GM23248 (cell line): ENCODE results near the gene BSPRY. TPM values are rescaled to one million over a fixed set of nuclear protein-coding genes. Genes with fewer than 3 reads are reported as not detected.

Experiments
- DNase-seq: peaks from one replicate; pipeline ENCODE4 v3.0.0-alpha.2; 2015
- H2AFZ ChIP-seq: fragments of 200-600 bp; sonication (generic); 2 replicates; pipeline ENCODE4 v1.6.1; 2016; ENCODE audit warnings: antibody characterized with exemption
- H3F3A ChIP-seq: fragments of 200-600 bp; sonication (generic); 2 replicates; pipeline ENCODE4 v1.6.1; 2016; ENCODE audit warnings: mild to moderate bottlenecking, antibody characterized with exemption, mixed run types; ENCODE audit not compliant: insufficient read depth
- H3K27ac ChIP-seq: fragments of 200-600 bp; sonication (generic); 2 replicates; pipeline ENCODE4 v1.5.1; 2016; ENCODE audit warnings: mild to moderate bottlenecking
- H3K27me3 ChIP-seq: fragments of 200-600 bp; sonication (generic); replicated peaks from 2 replicates; pipeline ENCODE4 v1.6.1; 2016; ENCODE audit warnings: mild to moderate bottlenecking; ENCODE audit not compliant: insufficient read depth
- H3K36me3 ChIP-seq: fragments of 200-600 bp; sonication (generic); 2 replicates; pipeline ENCODE4 v1.6.1; 2016; ENCODE audit warnings: low read depth, mild to moderate bottlenecking
- H3K4me1 ChIP-seq: fragments of 200-600 bp; sonication (generic); 2 replicates; pipeline ENCODE4 v1.6.1; 2016; ENCODE audit warnings: mild to moderate bottlenecking; ENCODE audit not compliant: insufficient read depth
- H3K4me2 ChIP-seq: fragments of 200-600 bp; sonication (generic); one replicate; pipeline ENCODE4 v1.6.1; 2016; ENCODE audit warnings: mild to moderate bottlenecking; ENCODE audit not compliant: unreplicated experiment
- H3K4me3 ChIP-seq: fragments of 200-600 bp; sonication (generic); 2 replicates; pipeline ENCODE4 v1.5.1; 2016; ENCODE audit warnings: mild to moderate bottlenecking
- H3K79me2 ChIP-seq: fragments of 200-600 bp; sonication (generic); 2 replicates; pipeline ENCODE4 v1.6.1; 2016; ENCODE audit warnings: mild to moderate bottlenecking; ENCODE audit not compliant: insufficient read depth
- H3K9ac ChIP-seq: fragments of 200-600 bp; sonication (generic); 2 replicates; pipeline ENCODE4 v1.6.1; 2016; ENCODE audit warnings: mild to moderate bottlenecking
- H3K9me2 ChIP-seq: fragments of 200-600 bp; sonication (generic); 2 replicates; pipeline ENCODE4 v1.6.1; 2016; ENCODE audit warnings: mixed run types, mild to moderate bottlenecking, moderate library complexity; ENCODE audit not compliant: insufficient read depth
- H3K9me3 ChIP-seq: fragments of 200-600 bp; sonication (generic); one replicate; pipeline ENCODE4 v1.6.1; 2017; ENCODE audit warnings: low read depth
- H4K20me1 ChIP-seq: fragments of 200-600 bp; sonication (generic); 2 replicates; pipeline ENCODE4 v1.6.0; 2016; ENCODE audit not compliant: insufficient read depth
- EZH2 ChIP-seq: fragments of 200-600 bp; sonication (generic); IDR thresholded peaks from 2 replicates; pipeline ENCODE4 v1.6.1; 2018; ENCODE audit warnings: antibody characterized with exemption, mild to moderate bottlenecking; ENCODE audit not compliant: insufficient read depth, poor library complexity, severe bottlenecking
- EZH2phosphoT487 ChIP-seq: fragments of 200-600 bp; sonication (generic); IDR thresholded peaks from 2 replicates; pipeline ENCODE4 v1.6.1; 2018; ENCODE audit warnings: antibody characterized with exemption, moderate library complexity, mild to moderate bottlenecking, low read depth; ENCODE audit not compliant: insufficient read depth
- WGBS, 2 experiments: methylation state at CpG; one replicate each; pipeline ENCODE4 v1.1.6; 2015 to 2017; ENCODE audit warnings: low lambda C conversion rate in 2 of 2, low coverage in 1 of 2; ENCODE audit errors: missing lambda C conversion rate in 2 of 2; 5-methylcytosine and 5-hydroxymethylcytosine counted together
- in situ Hi-C: fragments of 300-500 bp; cut with MboI; formaldehyde crosslinking; loops from 2 replicates; pipeline ENCODE4 v1.15.0; 2020
- polyA plus RNA-seq: library from polyadenylated mRNA; unstranded; fragments of >200 nt; fragmentation: Nextera tagmentation; extraction: Ambion mirVana; gene quantifications from 2 replicates; pipeline ENCODE4 v1.2.1, GENCODE V29; 2016
- total RNA-seq: library from RNA; depleted of rRNA; stranded (reverse); fragments of >200 nt; shearing (Covaris generic); gene quantifications from 2 replicates; pipeline ENCODE4 v1.2.3, GENCODE V29; 2014

BSPRY gene
- total and polyA plus RNA-seq, 2 experiments from 2014 or later: not detected

DNA sequence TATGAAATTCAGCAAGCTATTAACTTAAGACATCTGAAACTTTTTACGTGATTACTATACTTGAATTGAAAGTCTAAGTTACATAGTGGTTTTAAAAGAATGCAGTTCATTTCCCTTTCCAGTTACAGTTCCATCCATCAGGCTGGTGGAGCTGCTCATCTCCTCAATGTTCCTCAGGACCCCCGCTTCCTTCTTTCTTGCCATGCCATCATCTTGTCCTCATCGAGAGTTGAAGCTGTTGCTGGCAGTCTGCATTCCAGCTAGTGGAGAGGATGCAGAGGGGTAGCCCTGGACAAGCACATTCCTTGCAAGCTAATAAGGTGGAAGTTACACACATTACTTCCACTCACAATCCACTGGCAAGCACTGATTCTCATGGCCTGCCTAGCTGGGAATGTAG is 37.4 kb upstream of the BSPRY start:
- H3K9me3 ChIP-seq: no peaks in the 10 kb centered on the region
- no peak overlapping the region for H2AFZ ChIP-seq
- H3K36me3 ChIP-seq: no peaks in the 10 kb centered on the region
- no peak for DNase-seq
- H3F3A ChIP-seq: 0 out of 2 replicates have a peak, but pooled peaks cover 5% of the 10 kb centered on the region
- H3K27ac ChIP-seq: no peak overlapping the region
- WGBS, 2 experiments: 78 to 80% methylated on average over 3 of the region's 3 CpGs
- H3K79me2 ChIP-seq: no peaks in the 10 kb centered on the region
- no peak overlapping the region for H3K9ac ChIP-seq
- H3K9me2 ChIP-seq: no peaks in the 10 kb centered on the region
- TF ChIP-seq EZH2phosphoT487 (no peak), EZH2 (no peak)
- no peak overlapping the region for H3K4me3 ChIP-seq
- in situ Hi-C loops: no loop called here
- no peaks in the 10 kb centered on the region for H3K27me3 ChIP-seq
- H3K4me1 ChIP-seq: no peaks in the 10 kb centered on the region
- no peak overlapping the region for H3K4me2 ChIP-seq
- no peaks in the 10 kb centered on the region for H4K20me1 ChIP-seq

DNA sequence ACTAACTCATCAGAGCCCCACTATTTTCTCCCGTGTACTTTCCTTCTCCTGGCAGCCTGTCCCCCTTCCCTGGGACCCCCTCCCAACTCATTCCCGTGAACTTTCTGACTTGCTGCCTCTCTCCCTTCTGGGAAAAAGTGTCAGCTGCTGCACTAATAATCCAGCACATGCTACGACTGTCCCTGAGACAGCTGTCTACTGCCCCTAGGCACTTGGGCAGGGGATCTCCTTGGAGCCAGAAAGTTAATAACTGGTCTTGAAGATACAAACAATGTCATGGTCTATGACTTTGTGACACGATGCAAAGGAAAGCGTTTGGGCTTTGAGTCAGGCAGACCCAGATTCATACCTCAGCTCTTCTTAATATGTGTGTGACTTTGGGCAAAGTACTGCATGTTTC is 36.1 kb upstream of the BSPRY start:
- H3K27ac ChIP-seq: no peak overlapping the region
- in situ Hi-C loops: no loop called here

DNA sequence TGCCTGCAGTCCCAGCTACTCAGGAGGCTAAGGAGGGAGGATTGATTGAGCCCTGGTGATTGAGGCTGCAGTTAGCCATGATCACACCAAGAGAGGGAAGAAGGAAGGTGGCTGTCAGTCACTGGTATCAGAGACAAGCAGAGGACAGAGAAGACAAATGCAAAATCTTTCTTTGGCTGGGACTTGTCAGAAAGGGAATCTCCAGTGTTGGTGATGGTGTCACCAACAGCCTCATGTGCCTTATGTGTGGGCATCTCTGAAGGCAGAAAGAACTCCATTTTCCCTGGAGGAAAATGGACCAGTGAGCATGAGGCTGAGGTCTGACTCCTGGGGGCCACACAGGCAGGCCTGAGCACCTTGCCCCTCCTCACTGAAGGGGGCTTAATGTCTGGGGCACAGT is 34.1 kb upstream of the BSPRY start:
- Histone ChIP-seq H3K4me1 (no peaks in the 10 kb centered on the region), H3K36me3 (no peaks in the 10 kb centered on the region), H2AFZ (no peak overlapping the region), H3K4me3 (no peak overlapping the region), H3F3A (0 out of 2 replicates have a peak, but pooled peaks cover 5% of the 10 kb centered on the region), H3K27me3 (no peaks in the 10 kb centered on the region), H3K4me2 (no peak overlapping the region), H4K20me1 (no peaks in the 10 kb centered on the region), H3K9me3 (no peaks in the 10 kb centered on the region), H3K9ac (no peak overlapping the region), H3K9me2 (no peaks in the 10 kb centered on the region), H3K79me2 (no peaks in the 10 kb centered on the region), H3K27ac (no peak overlapping the region)
- DNase-seq: no peak
- in situ Hi-C loops: no loop called here
- TF ChIP-seq EZH2 (no peak), EZH2phosphoT487 (no peak)

More for the DNA sequence above, 36.1 kb upstream of the BSPRY start:
- Histone ChIP-seq H2AFZ (no peak overlapping the region), H3K4me1 (no peaks in the 10 kb centered on the region), H3K36me3 (no peaks in the 10 kb centered on the region), H3K9me2 (no peaks in the 10 kb centered on the region), H3K4me2 (no peak overlapping the region), H3K4me3 (no peak overlapping the region), H3K79me2 (no peaks in the 10 kb centered on the region), H3F3A (0 out of 2 replicates have a peak, but pooled peaks cover 5% of the 10 kb centered on the region), H3K9me3 (no peaks in the 10 kb centered on the region), H4K20me1 (no peaks in the 10 kb centered on the region), H3K9ac (no peak overlapping the region), H3K27me3 (no peaks in the 10 kb centered on the region)
- no peak for DNase-seq
- WGBS, 2 experiments: 56 to 59% methylated on average over 5 of the region's 5 CpGs
- TF ChIP-seq EZH2 (no peak), EZH2phosphoT487 (no peak)

DNA sequence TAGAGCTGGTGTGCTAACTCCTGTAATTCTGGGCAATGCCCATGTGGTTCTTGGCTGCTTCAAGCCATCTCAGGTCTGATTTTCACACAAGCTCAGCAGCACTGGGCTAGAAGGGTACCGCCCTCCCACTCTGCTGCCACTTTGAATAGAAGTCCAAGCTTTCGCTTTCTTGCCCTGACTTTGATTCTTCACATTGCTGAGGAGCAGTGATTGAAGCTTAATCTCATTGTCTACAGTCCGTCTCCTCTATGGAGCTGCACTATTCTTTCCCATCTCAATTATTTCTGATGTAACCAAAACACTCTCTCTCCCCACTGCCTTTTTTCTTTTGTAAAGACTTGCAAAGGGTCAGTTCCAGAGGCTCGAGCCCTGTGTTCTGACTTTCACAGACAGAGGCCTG is 33.3 kb upstream of the BSPRY start:
- no peaks in the 10 kb centered on the region for H3K79me2 ChIP-seq
- H4K20me1 ChIP-seq: no peaks in the 10 kb centered on the region
- DNase-seq: no peak
- no peak overlapping the region for H3K27ac ChIP-seq
- in situ Hi-C loops: no loop called here
- 0 out of 2 replicates have a peak, but pooled peaks cover under 1% of the 10 kb centered on the region for H3F3A ChIP-seq
- H3K27me3 ChIP-seq: no peaks in the 10 kb centered on the region
- H3K9me3 ChIP-seq: no peaks in the 10 kb centered on the region
- H2AFZ ChIP-seq: no peak overlapping the region
- no peak overlapping the region for H3K9ac ChIP-seq
- WGBS, 2 experiments: 91 to 99% methylated on average over 4 of the region's 4 CpGs
- H3K4me1 ChIP-seq: no peaks in the 10 kb centered on the region
- no peaks in the 10 kb centered on the region for H3K9me2 ChIP-seq
- no peak overlapping the region for H3K4me2 ChIP-seq
- H3K4me3 ChIP-seq: no peak overlapping the region
- TF ChIP-seq EZH2 (no peak), EZH2phosphoT487 (no peak)
- no peaks in the 10 kb centered on the region for H3K36me3 ChIP-seq

DNA sequence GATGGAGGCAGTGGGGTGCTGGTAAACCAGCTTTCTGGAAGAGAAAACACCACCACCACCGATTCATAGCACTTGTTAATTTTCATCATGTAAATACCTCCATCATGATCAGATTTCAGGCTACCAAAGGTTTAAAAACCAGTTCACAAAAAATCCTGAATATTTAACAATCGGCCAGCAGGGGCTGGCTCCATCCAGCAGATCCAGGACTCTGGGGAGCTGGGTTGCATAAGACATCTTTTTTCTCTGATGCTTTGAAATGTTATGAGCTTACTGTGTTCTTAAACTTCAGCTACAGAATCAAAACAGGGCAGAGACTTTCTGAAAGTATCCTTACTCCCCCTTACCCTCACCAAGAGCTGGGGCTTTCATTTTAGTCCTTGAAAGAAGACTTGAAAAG is 31.6 kb upstream of the BSPRY start:
- Histone ChIP-seq H3K9me3 (no peaks in the 10 kb centered on the region), H3F3A (no peaks in the 10 kb centered on the region), H3K79me2 (no peaks in the 10 kb centered on the region), H3K4me1 (no peaks in the 10 kb centered on the region), H3K4me2 (no peak overlapping the region), H3K9me2 (no peaks in the 10 kb centered on the region), H3K36me3 (no peaks in the 10 kb centered on the region), H3K9ac (no peak overlapping the region), H3K27me3 (no peaks in the 10 kb centered on the region), H2AFZ (no peak overlapping the region), H4K20me1 (no peaks in the 10 kb centered on the region), H3K4me3 (no peak overlapping the region), H3K27ac (no peak overlapping the region)
- TF ChIP-seq EZH2phosphoT487: no peak
- TF ChIP-seq EZH2: no peak
- in situ Hi-C loops: no loop called here
- peak; percentile 40 for DNase-seq
- 38 to 49% methylated on average over 2 of the region's 2 CpGs for WGBS, 2 experiments
